PC-3 (cell line): ENCODE data around the gene SDHC. TPM values are rescaled to one million over a fixed set of nuclear protein-coding genes. Genes with fewer than 3 reads are reported as not detected.

Source experiments
- ATAC-seq: fragments of 200-7000 bp; cut with Tn5 transposase; 2 replicates; pipeline ENCODE4 v1.9.1; 2020; ENCODE audit warnings: mild to moderate bottlenecking, moderate library complexity
- BruUV-seq: library from RNA; stranded (reverse); fragments of 400-500 nt; replicated peaks from 2 replicates; lab custom pipeline; 2021; lab: Mats Ljungman, UMichigan
- CTCF ChIA-PET: fragments of 300-600 bp; sonication (Branson Sonifier 250); formaldehyde crosslinking; loops from one replicate; lab custom pipeline; 2022; ENCODE audit warnings: antibody characterized with exemption; lab: Charles Lee
- POLR2A ChIA-PET: fragments of 300-600 bp; sonication (Branson Sonifier 250); formaldehyde crosslinking; loops from one replicate; lab custom pipeline; 2022; ENCODE audit warnings: antibody characterized with exemption; ENCODE audit not compliant: unreplicated experiment; lab: Charles Lee
- DNase-seq: peaks from one replicate; pipeline ENCODE4 v3.0.0-alpha.2; 2015
- H2AFZ ChIP-seq: fragments of 300-600 bp; sonication (generic); 2 replicates; pipeline ENCODE4 v1.6.0; 2016; ENCODE audit warnings: antibody characterized with exemption, low read length
- H3F3A ChIP-seq: fragments of 300-600 bp; sonication (generic); one replicate; pipeline ENCODE4 v1.6.0; 2017; ENCODE audit warnings: antibody characterized with exemption, low read length, control low read depth, mild to moderate bottlenecking; ENCODE audit not compliant: unreplicated experiment
- H3K27ac ChIP-seq: fragments of 300-600 bp; sonication (generic); 2 replicates; pipeline ENCODE4 v1.5.1; 2016; ENCODE audit warnings: mild to moderate bottlenecking, low read length
- H3K27me3 ChIP-seq: fragments of 300-600 bp; sonication (generic); 2 replicates; pipeline ENCODE4 v1.6.1; 2016; ENCODE audit warnings: low read length, mixed read lengths
- H3K36me3 ChIP-seq: fragments of 300-600 bp; sonication (generic); 2 replicates; pipeline ENCODE4 v1.6.1; 2016; ENCODE audit warnings: low read depth, mixed run types, low read length, mixed read lengths
- H3K4me1 ChIP-seq: fragments of 300-600 bp; sonication (generic); 2 replicates; pipeline ENCODE4 v1.5.1; 2016; ENCODE audit warnings: low read length; ENCODE audit not compliant: insufficient read depth
- H3K4me2 ChIP-seq: fragments of 300-600 bp; sonication (generic); 2 replicates; pipeline ENCODE4 v1.6.0; 2016; ENCODE audit warnings: low read length
- H3K4me3 ChIP-seq: fragments of 300-600 bp; sonication (generic); 2 replicates; pipeline ENCODE4 v1.5.1; 2016; ENCODE audit warnings: mild to moderate bottlenecking, low read length, mixed read lengths
- H3K79me2 ChIP-seq: fragments of 300-600 bp; sonication (generic); 2 replicates; pipeline ENCODE4 v1.6.1; 2017; ENCODE audit warnings: low read length, mixed read lengths
- H3K9ac ChIP-seq: fragments of 300-600 bp; sonication (generic); 2 replicates; pipeline ENCODE4 v1.6.0; 2016; ENCODE audit warnings: mild to moderate bottlenecking, low read length
- H3K9me2 ChIP-seq: fragments of 300-600 bp; sonication (generic); replicated peaks from 2 replicates; pipeline ENCODE4 v1.6.1; 2016; ENCODE audit warnings: mixed run types, low read length, mixed read lengths
- H3K9me3 ChIP-seq: fragments of 300-600 bp; sonication (generic); 2 replicates; pipeline ENCODE4 v1.6.1; 2016; ENCODE audit warnings: low read length, mixed read lengths
- H4K20me1 ChIP-seq: fragments of 300-600 bp; sonication (generic); 2 replicates; pipeline ENCODE4 v1.6.1; 2016; ENCODE audit warnings: low read length, mixed read lengths
- CTCF ChIP-seq: fragments of 300-600 bp; sonication (generic); conservative IDR thresholded peaks from 2 replicates; pipeline ENCODE4 v1.5.1; 2017; ENCODE audit warnings: antibody characterized with exemption, low read depth, mild to moderate bottlenecking, low read length
- EZH2 ChIP-seq: fragments of 300-600 bp; sonication (generic); IDR thresholded peaks from one replicate; pipeline ENCODE4 v1.6.1; 2017; ENCODE audit warnings: antibody characterized with exemption, mild to moderate bottlenecking, low read length; ENCODE audit not compliant: unreplicated experiment
- EZH2phosphoT487 ChIP-seq: fragments of 300-600 bp; sonication (generic); IDR thresholded peaks from 2 replicates; pipeline ENCODE4 v1.6.1; 2018; ENCODE audit warnings: mild to moderate bottlenecking, antibody characterized with exemption, low read length, borderline replicate concordance
- intact Hi-C: fragments of 100-400 bp; cut with micrococcal nuclease; formaldehyde crosslinking; loops from 2 replicates; pipeline ENCODE4 v1.9.0; 2023
- total RNA-seq: library from RNA; depleted of rRNA; stranded (reverse); fragments of >200 nt; gene quantifications from 2 replicates; pipeline ENCODE4 v1.2.3, GENCODE V29; 2014

Gene SDHC
- total RNA-seq, 1 experiment from 2014 or later, result 26.1 TPM

- Histone ChIP-seq H3K27ac (no peak overlapping the region), H3K9ac (no peak overlapping the region), H4K20me1 (no peaks in the 10 kb centered on the region), H3K4me2 (no peak overlapping the region), H3K9me2 (no peaks in the 10 kb centered on the region), H3F3A (no peaks in the 10 kb centered on the region), H2AFZ (no peak overlapping the region), H3K36me3 (peaks cover 33% of the 10 kb centered on the region), H3K27me3 (no peaks in the 10 kb centered on the region), H3K9me3 (no peaks in the 10 kb centered on the region), H3K4me1 (peaks cover 12% of the 10 kb centered on the region), H3K79me2 (no peaks in the 10 kb centered on the region), H3K4me3 (no peak overlapping the region)
- TSS peak; percentile 15 for BruUV-seq
- ChIA-PET CTCF (interaction anchor here (1.0 kb wide), 1 partner anchor 44 kb away, joined by 4 read pairs; no protein-coding TSS in a partner anchor), POLR2A (interaction anchor here (0.6 kb wide), 1 partner anchor 562 kb away, joined by 5 read pairs; no protein-coding TSS in a partner anchor)
- ATAC-seq (peak; percentile 92), DNase-seq (peak; percentile 70)
- TF ChIP-seq CTCF (no peak), EZH2phosphoT487 (no peak)
- intact Hi-C loops, result no loop called here
Measured at GRCh38 chr1:161330346-161330745, 16.2 kb downstream of the SDHC start.

- ATAC-seq (no peak), DNase-seq (no peak)
- ChIA-PET CTCF (no interaction called here), POLR2A (no interaction called here)
- no peak overlapping the region for H2AFZ ChIP-seq
- H3K9ac ChIP-seq, result no peak overlapping the region
- no peaks in the 10 kb centered on the region for H3K9me2 ChIP-seq
- H3K4me2 ChIP-seq, result no peak overlapping the region
- intact Hi-C loops, result no loop called here
- no peaks in the 10 kb centered on the region for H3F3A ChIP-seq
- no peaks in the 10 kb centered on the region for H3K9me3 ChIP-seq
- H3K4me1 ChIP-seq, result peaks cover 12% of the 10 kb centered on the region
- no peak overlapping the region for H3K27ac ChIP-seq
- no peak overlapping the region for H3K4me3 ChIP-seq
- H3K79me2 ChIP-seq, result no peaks in the 10 kb centered on the region
- TF ChIP-seq EZH2phosphoT487 (no peak), EZH2 (no peak), CTCF (no peak)
- H3K36me3 ChIP-seq, result peaks cover 32% of the 10 kb centered on the region
- no peaks in the 10 kb centered on the region for H4K20me1 ChIP-seq
- no TSS peak for BruUV-seq
- H3K27me3 ChIP-seq, result no peaks in the 10 kb centered on the region
Measured at GRCh38 chr1:161333166-161333565, 19.0 kb downstream of the SDHC start.

- DNase-seq, result no peak
- Histone ChIP-seq H3K9ac (no peak overlapping the region), H4K20me1 (no peaks in the 10 kb centered on the region), H3K27ac (no peak overlapping the region), H3K9me2 (no peaks in the 10 kb centered on the region), H3K4me1 (no peaks in the 10 kb centered on the region), H3K79me2 (no peaks in the 10 kb centered on the region), H3K36me3 (peaks cover 22% of the 10 kb centered on the region; the same call in 1 of the 2 replicates), H3K9me3 (no peaks in the 10 kb centered on the region), H3F3A (no peaks in the 10 kb centered on the region), H3K4me3 (no peak overlapping the region), H3K27me3 (no peaks in the 10 kb centered on the region), H3K4me2 (no peak overlapping the region), H2AFZ (no peak overlapping the region)
- CTCF ChIA-PET, result no interaction called here
- TF ChIP-seq EZH2phosphoT487 (no peak), EZH2 (no peak)
- no TSS peak for BruUV-seq
- ATAC-seq, result no peak
- intact Hi-C loops, result no loop called here
- POLR2A ChIA-PET, result no interaction called here
Measured at GRCh38 chr1:161335796-161336195, 21.6 kb downstream of the SDHC start.
